ENCODE results near the gene HJURP. TPM values are rescaled to one million over a fixed set of nuclear protein-coding genes. Genes with fewer than 3 reads are reported as not detected.

HJURP gene
- total RNA-seq, 4 donors from 2014 or later = 0.09 to 2.3 (median 0.13) TPM; not detected in 1

GRCh38 chr2:233867993-233868532 lies 13.7 kb upstream of the HJURP start, which contains the start of gene MSL3B:
MSL3B (minus strand) TSS chr2:233868386.
- no peak for DNase-seq (ENCODE audit: low spot score)
- ATAC-seq (ENCODE audit: low FRiP score) = no peak
- no peak for TF ChIP-seq CTCF (IDR thresholded peaks at IDR 0.05)

- ATAC-seq (ENCODE audit: low FRiP score) (no peak), DNase-seq (ENCODE audit: low spot score) (no peak)
- TF ChIP-seq CTCF (IDR thresholded peaks at IDR 0.05) = no peak
Measured at GRCh38 chr2:233866479-233866878, 12.1 kb upstream of the HJURP start.

- ATAC-seq (ENCODE audit: low FRiP score) (no peak), DNase-seq (ENCODE audit: low spot score) (no peak)
- no peak for TF ChIP-seq CTCF (IDR thresholded peaks at IDR 0.05)
Measured at GRCh38 chr2:233865838-233866237, 11.5 kb upstream of the HJURP start.

- TF ChIP-seq CTCF (IDR thresholded peaks at IDR 0.05) = no peak
- DNase-seq (ENCODE audit: low spot score) (no peak), ATAC-seq (ENCODE audit: low FRiP score) (no peak)
Measured at GRCh38 chr2:233862261-233862768, 8.0 kb upstream of the HJURP start.

- no peak for ATAC-seq (ENCODE audit: low FRiP score)
- no peak for DNase-seq (ENCODE audit: low spot score)
- TF ChIP-seq CTCF (IDR thresholded peaks at IDR 0.05) = no peak
Measured at GRCh38 chr2:233858331-233858730, 4.0 kb upstream of the HJURP start.

GRCh38 chr2:233857511-233858141 lies 3.3 kb upstream of the HJURP start:
- no peak for ATAC-seq (ENCODE audit: low FRiP score)

More at GRCh38 chr2:233857511-233858141, 3.3 kb upstream of the HJURP start:
- DNase-seq (ENCODE audit: low spot score) = no peak
- no peak for TF ChIP-seq CTCF (IDR thresholded peaks at IDR 0.05)
